Right cardiac atrium (tissue), 5 donors: ENCODE results near the gene CDK13. TPM values are rescaled to one million over a fixed set of nuclear protein-coding genes. Genes with fewer than 3 reads are reported as not detected.

Experiments used
- ATAC-seq, 2 donors: fragments of 200-7000 bp; cut with Tn5 transposase; one replicate each; pipeline versions ENCODE4 v1.8.0 to v1.9.1; 2020; ENCODE audit warnings: moderate library complexity in 2 of 2, mild to moderate bottlenecking in 1 of 2
- DNase-seq, 3 donors: peaks; one replicate each; pipeline ENCODE4 v3.0.0-alpha.2; 2020
- H3K27ac ChIP-seq: one replicate; pipeline ENCODE4 v1.5.1; 2013; ENCODE audit warnings: mild to moderate bottlenecking, low read length, control low read depth, moderate library complexity
- H3K27me3 ChIP-seq: one replicate; pipeline ENCODE4 v1.6.1; 2013; ENCODE audit not compliant: control insufficient read depth, insufficient read depth
- H3K4me1 ChIP-seq: one replicate; pipeline ENCODE4 v1.6.1; 2013; ENCODE audit warnings: low read length; ENCODE audit not compliant: control insufficient read depth, insufficient read depth
- H3K4me3 ChIP-seq: one replicate; pipeline ENCODE4 v1.5.1; 2013; ENCODE audit warnings: low read length, control low read depth
- H3K9me3 ChIP-seq: one replicate; pipeline ENCODE4 v1.6.1; 2013; ENCODE audit warnings: low read length; ENCODE audit not compliant: control insufficient read depth
- WGBS: extraction: QIAGEN DNeasy Blood & Tissue Kit; methylation state at CpG from one replicate; pipeline ENCODE4 v1.1.7; 2013; 5-methylcytosine and 5-hydroxymethylcytosine counted together
- intact Hi-C, 4 donors: fragments of 100-400 bp; cut with DNase I; formaldehyde crosslinking; loops; one replicate each; pipeline versions ENCODE4 v1.11.0 to v1.14.0; 2022 to 2023
- polyA plus RNA-seq: library from polyadenylated mRNA; stranded (reverse); fragments of 200-250 nt; gene quantifications from one replicate; pipeline ENCODE4 v1.2.3, GENCODE V29; 2013
- total RNA-seq, 4 donors: library from RNA; stranded (reverse); fragmentation: NEBNext Ultra II Directional; extraction: Animal tissue kit (Norgen Biotek cat#: 25700); gene quantifications; one replicate each; pipeline ENCODE4 v1.2.1, GENCODE V29; 2021
- donor health status: healthy with polysubstance abuse.
- donor health status: DM: no; HTN: yes; CAD: no.
- donor health status: DM: no; HTN: no; CAD: no.
- donor health status: DM: no; HTN: yes; CAD: no; lungs with severe emphysema.
- donor health status: DM: yes; HTN: yes; CAD: no.

Gene CDK13
- total and polyA plus RNA-seq, 5 donors: 15.7 to 32.1 (median 29.1) TPM

- ATAC-seq: no peak
- Histone ChIP-seq H3K9me3 (no peaks in the 10 kb centered on the region), H3K4me3 (no peak overlapping the region), H3K27ac (no peak overlapping the region), H3K4me1 (peaks cover 3% of the 10 kb centered on the region), H3K27me3 (no peaks in the 10 kb centered on the region)
- no peak for DNase-seq
- intact Hi-C loops: no loop called here
- 52% methylated on average over 3 of the region's 3 CpGs for WGBS
Measured at GRCh38 chr7:39971924-39972323, 21.9 kb downstream of the CDK13 start.

DNA sequence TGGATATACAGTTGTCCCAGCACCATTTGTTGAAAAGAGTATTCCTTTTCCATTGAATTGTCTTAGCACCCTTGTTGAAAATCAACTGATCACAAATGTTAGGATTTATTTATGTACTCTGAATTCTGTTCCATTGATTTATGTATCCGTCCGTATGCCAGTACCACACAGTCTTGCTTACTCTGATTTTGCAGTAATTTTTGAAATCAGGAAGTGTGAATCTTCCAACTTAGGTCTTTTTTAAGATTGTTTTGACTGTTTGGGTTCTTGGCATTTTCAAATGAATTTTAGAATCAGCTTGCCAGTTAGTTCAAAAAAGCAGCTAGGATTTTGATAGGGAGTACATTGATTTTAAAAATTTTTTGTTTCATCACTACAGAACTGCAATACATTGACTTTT, 23.7 kb downstream of the CDK13 start:
- Histone ChIP-seq H3K27ac (no peak overlapping the region), H3K4me1 (peaks cover 9% of the 10 kb centered on the region), H3K9me3 (no peaks in the 10 kb centered on the region), H3K4me3 (no peak overlapping the region), H3K27me3 (no peaks in the 10 kb centered on the region)
- intact Hi-C loops: no loop called here
- ATAC-seq: no peak
- DNase-seq: no peak
- 90% methylated on average over 2 of the region's 2 CpGs for WGBS

- Histone ChIP-seq H3K4me3 (no peak overlapping the region), H3K27ac (no peak overlapping the region), H3K4me1 (peaks cover 6% of the 10 kb centered on the region), H3K27me3 (no peaks in the 10 kb centered on the region), H3K9me3 (no peaks in the 10 kb centered on the region)
- 31% methylated on average over 3 of the region's 3 CpGs for WGBS
- DNase-seq (no peak), ATAC-seq (no peak)
- intact Hi-C loops: no loop called here
Measured at GRCh38 chr7:39978230-39978934, 28.3 kb downstream of the CDK13 start.

GRCh38 chr7:39979406-39980073, 29.5 kb downstream of the CDK13 start:
- DNase-seq (no peak), ATAC-seq (no peak)
- 73% methylated on average over 8 of the region's 8 CpGs for WGBS
- intact Hi-C loops: no loop called here
- H3K27ac ChIP-seq: no peak overlapping the region
- peaks cover 6% of the 10 kb centered on the region for H3K4me1 ChIP-seq
- no peaks in the 10 kb centered on the region for H3K27me3 ChIP-seq
- no peak overlapping the region for H3K4me3 ChIP-seq
- no peaks in the 10 kb centered on the region for H3K9me3 ChIP-seq

DNA sequence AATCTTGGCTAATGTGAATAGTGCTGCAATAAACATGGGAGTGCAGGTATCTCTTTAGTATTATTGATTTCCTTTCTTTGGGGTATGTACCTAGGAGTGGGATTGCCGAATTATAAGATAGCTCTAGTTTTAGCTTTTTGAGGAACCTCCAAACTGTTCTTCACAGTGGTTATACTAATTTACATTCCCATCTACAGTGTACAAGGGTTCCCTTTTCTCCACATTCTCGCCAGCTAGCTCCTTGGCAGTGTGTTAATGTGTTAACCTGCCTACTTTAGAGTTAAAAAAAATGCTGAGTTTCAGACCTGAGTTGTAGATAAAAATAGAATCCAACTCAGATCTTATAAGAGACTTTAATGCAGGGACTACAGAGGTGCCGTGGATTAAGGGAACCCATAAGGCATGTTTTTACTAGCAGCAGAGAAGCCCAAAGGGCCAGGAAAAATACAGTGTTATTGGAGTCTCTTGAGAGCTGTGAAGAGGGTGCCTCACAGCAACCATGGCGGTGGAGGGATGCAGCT, 35.4 kb downstream of the CDK13 start:
- Histone ChIP-seq H3K4me3 (no peak overlapping the region), H3K27me3 (no peaks in the 10 kb centered on the region), H3K9me3 (no peaks in the 10 kb centered on the region), H3K4me1 (peaks cover 5% of the 10 kb centered on the region), H3K27ac (no peak overlapping the region)
- ATAC-seq (no peak), DNase-seq (no peak)
- WGBS: 82% methylated on average over 4 of the region's 4 CpGs
- intact Hi-C loops: no loop called here

DNA sequence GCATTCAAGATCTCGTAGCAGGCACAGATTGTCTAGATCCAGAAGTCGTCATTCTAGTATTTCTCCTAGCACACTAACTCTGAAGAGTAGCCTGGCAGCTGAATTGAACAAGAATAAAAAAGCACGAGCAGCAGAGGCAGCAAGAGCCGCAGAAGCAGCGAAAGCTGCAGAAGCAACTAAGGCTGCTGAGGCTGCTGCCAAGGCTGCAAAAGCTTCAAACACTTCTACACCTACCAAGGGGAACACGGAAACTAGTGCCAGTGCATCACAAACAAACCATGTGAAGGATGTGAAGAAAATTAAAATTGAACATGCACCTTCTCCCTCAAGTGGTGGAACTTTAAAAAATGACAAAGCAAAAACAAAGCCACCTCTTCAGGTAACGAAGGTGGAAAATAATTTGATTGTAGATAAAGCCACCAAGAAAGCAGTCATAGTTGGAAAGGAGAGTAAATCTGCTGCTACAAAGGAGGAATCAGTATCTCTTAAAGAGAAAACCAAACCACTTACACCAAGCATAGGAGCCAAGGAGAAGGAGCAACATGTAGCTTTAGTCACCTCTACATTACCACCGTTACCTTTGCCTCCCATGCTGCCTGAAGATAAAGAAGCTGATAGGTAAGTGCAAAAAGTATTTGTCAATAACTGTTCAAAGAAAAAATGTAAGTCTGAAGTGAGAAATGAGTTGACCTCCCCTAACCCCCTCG, 37.7 kb downstream of the CDK13 start:
- H3K27me3 ChIP-seq: no peaks in the 10 kb centered on the region
- no peak overlapping the region for H3K27ac ChIP-seq
- peaks cover 5% of the 10 kb centered on the region for H3K4me1 ChIP-seq
- H3K9me3 ChIP-seq: no peaks in the 10 kb centered on the region
- intact Hi-C loops: no loop called here
- DNase-seq (no peak), ATAC-seq (no peak)
- WGBS: 74% methylated on average over 9 of the region's 9 CpGs
- H3K4me3 ChIP-seq: no peak overlapping the region

- DNase-seq: no peak
- Histone ChIP-seq H3K4me1 (no peaks in the 10 kb centered on the region), H3K4me3 (no peak overlapping the region), H3K9me3 (no peaks in the 10 kb centered on the region), H3K27me3 (no peaks in the 10 kb centered on the region), H3K27ac (no peak overlapping the region)
- no peak for ATAC-seq
- intact Hi-C loops: no loop called here
- WGBS: 91% methylated on average over 6 of the region's 6 CpGs
Measured at GRCh38 chr7:40000734-40001315, 50.8 kb downstream of the CDK13 start.

- Histone ChIP-seq H3K4me1 (no peaks in the 10 kb centered on the region), H3K27me3 (no peaks in the 10 kb centered on the region), H3K27ac (no peak overlapping the region), H3K9me3 (no peaks in the 10 kb centered on the region), H3K4me3 (no peak overlapping the region)
- 97% methylated on average over 3 of the region's 3 CpGs for WGBS
- ATAC-seq (no peak), DNase-seq (no peak)
- intact Hi-C loops: no loop called here
Measured at GRCh38 chr7:40001649-40002048, 51.6 kb downstream of the CDK13 start.

- Histone ChIP-seq H3K27ac (no peak overlapping the region), H3K4me1 (no peaks in the 10 kb centered on the region), H3K27me3 (no peaks in the 10 kb centered on the region), H3K9me3 (no peaks in the 10 kb centered on the region), H3K4me3 (no peak overlapping the region)
- 85% methylated on average over 4 of the region's 4 CpGs for WGBS
- no peak for DNase-seq
- intact Hi-C loops: no loop called here
- ATAC-seq: no peak
Measured at GRCh38 chr7:40003597-40003996, 53.5 kb downstream of the CDK13 start.

DNA sequence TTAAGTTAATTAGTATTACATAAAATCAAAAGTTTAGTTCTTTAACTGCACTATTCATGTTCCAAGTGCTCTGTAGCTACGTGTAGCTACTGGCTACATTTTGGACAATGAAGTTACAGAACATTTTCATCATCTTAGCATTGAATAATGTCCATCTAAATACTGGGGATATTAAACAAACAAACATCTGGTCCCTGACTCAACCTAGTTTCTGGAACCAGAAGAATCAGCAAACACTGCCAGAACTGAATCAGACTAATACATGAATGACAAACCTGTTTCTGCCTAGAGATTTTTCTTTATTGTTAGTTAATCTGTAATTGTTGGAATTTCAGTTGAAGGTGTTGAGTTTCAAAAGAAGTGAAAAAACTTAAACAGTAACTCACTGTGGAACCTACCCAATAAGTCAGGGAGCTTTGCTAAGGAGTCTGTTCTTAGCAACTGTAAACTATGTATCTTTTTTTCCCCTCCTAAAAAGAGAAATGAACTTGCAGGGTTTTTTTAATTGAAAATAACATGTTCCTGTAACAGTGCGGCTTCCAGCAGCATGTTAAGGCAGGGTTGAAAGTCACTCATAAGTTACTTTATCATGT, 58.3 kb downstream of the CDK13 start:
- ATAC-seq: no peak
- 73% methylated on average over 2 of the region's 2 CpGs for WGBS
- intact Hi-C loops: no loop called here

More for the DNA sequence above, 58.3 kb downstream of the CDK13 start:
- H3K27ac ChIP-seq: no peak overlapping the region
- H3K4me1 ChIP-seq: no peaks in the 10 kb centered on the region
- H3K27me3 ChIP-seq: no peaks in the 10 kb centered on the region
- no peaks in the 10 kb centered on the region for H3K9me3 ChIP-seq
- DNase-seq: no peak
- H3K4me3 ChIP-seq: no peak overlapping the region
